Measurements from ENCODE around the gene PPA1.
"Not testable (repeated sequence)": the region's sequence is repeated elsewhere in the genome, so short reads cannot be mapped to it uniquely, and the experiment has no call there.

Gene PPA1

DNA sequence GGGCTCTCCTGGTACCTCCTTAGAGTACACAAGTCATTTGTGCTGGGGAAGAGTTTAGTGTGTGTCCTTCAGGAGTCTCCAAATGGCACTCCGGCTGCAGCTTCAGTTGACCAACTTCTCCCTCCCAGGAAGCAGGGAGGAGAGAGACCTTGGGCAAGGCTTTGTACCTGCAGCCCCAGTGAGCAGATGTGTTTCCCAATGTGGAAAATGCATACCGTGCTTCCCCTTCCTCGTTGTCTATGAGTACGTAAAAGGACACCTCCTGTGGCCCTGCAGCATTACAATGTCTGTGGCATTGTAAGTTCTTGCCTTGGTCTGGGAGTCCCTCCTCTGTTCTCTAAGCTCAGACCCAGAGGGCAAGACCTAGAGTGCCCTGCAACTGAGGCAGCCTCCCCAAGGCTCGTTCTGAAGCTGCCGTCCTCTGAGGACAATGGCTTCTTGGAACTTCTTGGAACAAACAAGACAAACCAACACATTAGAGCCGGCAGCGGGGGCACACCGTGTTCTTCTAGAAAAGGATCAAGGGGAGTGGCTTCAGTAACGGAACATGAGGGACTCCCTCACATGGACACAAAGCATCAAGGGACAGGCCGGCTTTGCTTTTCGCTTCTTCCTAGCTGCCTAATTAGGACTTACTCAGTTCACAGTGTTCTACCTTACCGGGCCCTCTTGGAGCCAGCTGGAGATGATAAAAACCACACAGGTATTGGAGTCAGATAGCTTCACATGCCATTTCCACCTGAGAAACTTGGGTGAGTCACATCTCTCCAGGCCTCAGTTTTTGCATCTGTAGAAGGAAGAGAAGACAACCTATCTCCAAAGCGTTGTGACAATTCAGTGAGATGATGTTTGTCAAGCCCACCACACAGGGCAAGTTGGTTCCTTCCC lies 20.9 kb upstream of the PPA1 start:
- TF ChIP-seq, protein P1, sequence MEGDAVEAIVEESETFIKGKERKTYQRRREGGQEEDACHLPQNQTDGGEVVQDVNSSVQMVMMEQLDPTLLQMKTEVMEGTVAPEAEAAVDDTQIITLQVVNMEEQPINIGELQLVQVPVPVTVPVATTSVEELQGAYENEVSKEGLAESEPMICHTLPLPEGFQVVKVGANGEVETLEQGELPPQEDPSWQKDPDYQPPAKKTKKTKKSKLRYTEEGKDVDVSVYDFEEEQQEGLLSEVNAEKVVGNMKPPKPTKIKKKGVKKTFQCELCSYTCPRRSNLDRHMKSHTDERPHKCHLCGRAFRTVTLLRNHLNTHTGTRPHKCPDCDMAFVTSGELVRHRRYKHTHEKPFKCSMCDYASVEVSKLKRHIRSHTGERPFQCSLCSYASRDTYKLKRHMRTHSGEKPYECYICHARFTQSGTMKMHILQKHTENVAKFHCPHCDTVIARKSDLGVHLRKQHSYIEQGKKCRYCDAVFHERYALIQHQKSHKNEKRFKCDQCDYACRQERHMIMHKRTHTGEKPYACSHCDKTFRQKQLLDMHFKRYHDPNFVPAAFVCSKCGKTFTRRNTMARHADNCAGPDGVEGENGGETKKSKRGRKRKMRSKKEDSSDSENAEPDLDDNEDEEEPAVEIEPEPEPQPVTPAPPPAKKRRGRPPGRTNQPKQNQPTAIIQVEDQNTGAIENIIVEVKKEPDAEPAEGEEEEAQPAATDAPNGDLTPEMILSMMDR (IDR thresholded peaks at IDR 0.05; ENCODE audit: unreplicated experiment in 3 of 3): no peak
- Mint-ChIP-seq H3K36me3 (ENCODE audit: low read depth) (no peaks in the 10 kb centered on the region), H3K9me3 (no peaks in the 10 kb centered on the region), H3K4me1 (no peaks in the 10 kb centered on the region), H3K27me3 (ENCODE audit: low read depth) (peaks cover 19% of the 10 kb centered on the region), H3K27ac (no peak overlapping the region), H3K4me3 (no peak overlapping the region)

DNA sequence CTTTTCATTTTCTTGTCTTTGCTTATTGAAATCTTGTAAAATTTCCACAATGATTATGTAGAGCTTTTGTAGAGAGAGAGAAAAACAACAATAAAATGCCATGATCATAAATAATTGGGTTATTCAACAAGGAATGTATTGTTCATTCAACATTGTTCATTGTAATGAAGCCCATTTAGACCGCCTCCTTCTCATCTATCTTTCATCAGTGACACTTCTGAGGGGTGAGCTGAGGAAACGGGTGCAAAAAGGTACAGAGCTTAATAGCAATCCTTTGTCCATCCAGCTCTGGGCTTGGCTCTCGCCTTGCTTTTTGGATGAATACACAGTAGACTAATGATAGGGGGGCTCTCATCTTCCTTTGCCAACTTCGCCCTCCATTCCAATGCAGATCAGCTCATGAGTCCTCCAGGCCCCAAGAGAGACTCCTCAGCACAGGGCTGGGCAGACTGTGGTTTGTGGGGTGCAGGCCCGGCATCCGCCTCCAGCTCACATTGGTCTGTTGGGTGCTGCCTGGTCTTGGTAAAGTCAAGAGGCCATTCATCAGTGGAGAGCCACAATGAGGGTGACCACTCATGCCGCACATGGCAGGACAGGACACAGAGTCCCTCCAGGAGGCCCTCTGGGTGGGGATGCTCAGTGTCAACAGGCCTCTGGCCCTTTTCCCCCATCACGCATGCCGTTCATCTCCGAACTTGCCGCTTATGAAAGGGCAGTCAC lies 17.9 kb upstream of the PPA1 start:
- Mint-ChIP-seq H3K36me3 (ENCODE audit: low read depth) (no peaks in the 10 kb centered on the region), H3K27me3 (ENCODE audit: low read depth) (peaks cover 21% of the 10 kb centered on the region), H3K4me3 (no peak overlapping the region), H3K4me1 (no peaks in the 10 kb centered on the region), H3K27ac (no peak overlapping the region), H3K9me3 (no peaks in the 10 kb centered on the region)
- TF ChIP-seq, protein P1 (IDR thresholded peaks at IDR 0.05; ENCODE audit: unreplicated experiment in 3 of 3): no peak

DNA sequence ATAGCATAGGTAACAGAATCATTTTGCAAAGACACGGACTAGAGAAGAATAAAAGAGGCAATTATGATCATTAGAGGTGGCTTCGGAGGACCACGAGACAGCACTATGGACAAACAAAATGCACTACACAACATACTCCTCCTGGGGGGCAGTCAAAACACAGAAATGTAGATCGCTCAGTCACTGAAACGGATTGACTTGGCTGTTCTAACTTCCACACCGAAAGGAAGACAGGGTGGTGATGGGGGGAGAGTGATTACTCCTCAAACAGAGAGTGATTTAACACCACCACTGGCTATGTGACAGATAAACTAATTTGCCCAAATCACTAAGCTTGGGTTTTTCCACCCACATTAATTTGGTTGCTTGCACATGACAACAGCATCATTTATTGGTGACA lies 14.1 kb upstream of the PPA1 start:
- TF ChIP-seq, protein P1 (IDR thresholded peaks at IDR 0.05; ENCODE audit: unreplicated experiment in 3 of 3): no peak
- Mint-ChIP-seq H3K36me3 (ENCODE audit: low read depth) (no peaks in the 10 kb centered on the region), H3K9me3 (no peaks in the 10 kb centered on the region), H3K4me1 (no peaks in the 10 kb centered on the region), H3K27ac (no peak overlapping the region), H3K4me3 (no peak overlapping the region), H3K27me3 (ENCODE audit: low read depth) (peaks cover 22% of the 10 kb centered on the region)

DNA sequence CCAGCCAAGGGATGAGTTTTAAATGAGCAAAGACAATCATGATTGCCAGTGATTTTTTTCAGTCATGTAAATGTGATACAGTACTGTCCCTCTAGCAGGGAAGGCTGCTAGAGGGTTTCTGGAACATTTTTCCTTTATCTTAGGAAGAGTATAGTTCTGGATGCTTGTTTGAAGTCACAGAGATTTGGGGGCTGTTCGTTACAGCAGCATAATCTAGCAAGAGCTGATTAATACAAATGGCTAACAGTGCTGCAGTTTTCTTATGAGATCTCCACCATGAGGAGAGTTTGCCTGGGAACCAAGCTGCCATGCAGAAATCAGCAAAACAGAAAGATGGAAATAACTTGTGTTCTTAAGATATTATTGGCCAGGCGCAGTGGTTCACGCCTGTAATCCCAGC lies 7.9 kb upstream of the PPA1 start:
- no peak overlapping the region for H3K27ac Mint-ChIP-seq
- TF ChIP-seq, protein P1 (IDR thresholded peaks at IDR 0.05; ENCODE audit: unreplicated experiment in 3 of 3): no peak

DNA sequence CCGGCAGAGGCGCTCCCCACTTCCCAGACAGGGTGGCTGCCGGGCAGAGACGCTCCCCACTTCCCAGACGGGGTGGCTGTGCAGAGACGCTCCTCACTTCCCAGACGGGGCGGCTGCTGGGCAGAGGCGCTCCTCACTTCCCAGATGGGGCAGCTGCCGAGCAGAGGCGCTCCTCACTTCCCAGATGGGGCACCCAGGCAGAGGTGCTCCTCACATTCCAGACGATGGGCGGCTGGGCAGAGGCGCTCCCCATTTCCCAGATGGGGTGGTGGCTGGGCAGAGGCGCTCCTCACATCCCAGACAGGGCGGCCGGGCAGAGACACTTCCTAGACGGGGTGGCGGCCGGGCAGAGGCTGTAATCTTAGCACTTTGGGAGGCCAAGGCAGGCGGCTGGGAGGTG lies 6.8 kb upstream of the PPA1 start:
- H3K9me3 Mint-ChIP-seq: peaks cover 19% of the 10 kb centered on the region
- not testable (repeated sequence) for H3K4me1 Mint-ChIP-seq; H3K4me3 Mint-ChIP-seq; H3K27ac Mint-ChIP-seq; H3K27me3 Mint-ChIP-seq (ENCODE audit: low read depth)
- H3K36me3 Mint-ChIP-seq (ENCODE audit: low read depth): peaks cover 15% of the 10 kb centered on the region

More for the DNA sequence above, 7.9 kb upstream of the PPA1 start:
- no peak overlapping the region for H3K4me3 Mint-ChIP-seq
- H3K36me3 Mint-ChIP-seq (ENCODE audit: low read depth): peaks cover 15% of the 10 kb centered on the region
- peaks cover 19% of the 10 kb centered on the region for H3K9me3 Mint-ChIP-seq
- peaks cover 4% of the 10 kb centered on the region for H3K4me1 Mint-ChIP-seq
- H3K27me3 Mint-ChIP-seq (ENCODE audit: low read depth): peaks cover 8% of the 10 kb centered on the region

DNA sequence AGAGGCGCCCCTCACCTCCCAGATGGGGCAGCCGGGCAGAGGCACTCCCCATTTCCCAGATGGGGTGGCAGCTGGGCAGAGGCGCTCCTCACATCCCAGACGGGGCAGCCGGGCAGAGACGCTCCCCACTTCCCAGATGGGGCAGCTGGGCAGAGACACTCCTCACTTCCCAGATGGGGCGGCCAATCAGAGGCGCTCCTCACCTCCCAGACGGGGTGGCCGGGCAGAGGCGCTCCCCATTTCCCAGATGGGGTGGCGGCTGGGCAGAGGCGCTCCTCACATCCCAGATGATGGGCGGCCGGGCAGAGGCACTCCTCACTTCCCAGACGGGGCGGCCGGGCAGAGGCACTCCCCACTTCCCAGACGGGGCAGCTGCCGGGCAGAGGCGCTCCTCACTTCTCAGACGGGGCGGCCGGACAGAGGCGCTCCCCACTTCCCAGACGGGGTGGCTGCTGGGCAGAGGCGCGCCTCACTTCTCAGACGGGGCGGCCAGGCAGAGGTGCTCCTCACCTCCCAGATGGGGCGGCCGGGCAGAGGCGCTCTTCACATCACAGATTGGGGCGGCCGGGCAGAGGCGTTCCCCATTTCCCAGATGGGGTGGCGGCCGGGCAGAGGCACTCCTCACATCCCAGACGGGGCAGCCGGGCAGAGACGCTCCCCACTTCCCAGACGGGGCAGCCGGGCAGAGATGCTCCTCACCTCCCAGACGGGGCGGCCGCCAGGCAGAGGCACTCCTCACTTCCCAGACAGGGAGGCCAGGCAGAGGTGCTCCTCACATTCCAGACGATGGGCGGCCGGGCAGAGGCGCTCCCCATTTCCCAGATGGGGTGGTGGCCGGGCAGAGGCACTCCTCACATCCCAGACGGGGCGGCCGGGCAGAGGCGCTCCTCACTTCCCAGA lies 6.1 kb upstream of the PPA1 start:
- H3K27me3 Mint-ChIP-seq (ENCODE audit: low read depth); H3K4me3 Mint-ChIP-seq; H3K27ac Mint-ChIP-seq; H3K4me1 Mint-ChIP-seq: not testable (repeated sequence)
- Mint-ChIP-seq H3K9me3 (peaks cover 19% of the 10 kb centered on the region), H3K36me3 (ENCODE audit: low read depth) (peaks cover 15% of the 10 kb centered on the region)

DNA sequence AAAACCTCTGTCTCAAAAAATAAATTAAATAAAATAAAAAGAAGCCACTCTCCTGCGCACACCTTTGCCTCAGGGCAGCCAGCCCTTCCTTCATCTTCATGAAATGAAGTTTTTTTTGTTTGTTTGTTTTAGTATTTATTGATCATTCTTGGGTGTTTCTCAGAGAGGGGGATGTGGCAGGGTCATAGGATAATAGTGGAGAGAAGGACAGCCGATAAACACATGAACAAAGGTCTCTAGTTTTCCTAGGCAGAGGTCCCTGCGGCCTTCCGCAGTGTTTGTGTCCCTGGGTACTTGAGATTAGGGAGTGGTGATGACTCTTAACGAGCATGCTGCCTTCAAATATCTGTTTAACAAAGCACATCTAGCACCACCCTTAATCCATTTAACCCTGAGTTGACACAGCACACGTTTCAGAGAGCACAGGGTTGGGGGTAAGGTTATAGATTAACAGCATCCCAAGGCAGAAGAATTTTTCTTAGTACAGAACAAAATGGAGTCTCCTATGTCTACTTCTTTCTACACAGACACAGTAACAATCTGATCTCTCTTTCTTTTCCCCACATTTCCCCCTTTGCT lies 4.8 kb upstream of the PPA1 start:
- not testable (repeated sequence) for H3K27ac Mint-ChIP-seq; H3K27me3 Mint-ChIP-seq (ENCODE audit: low read depth)
- H3K4me3 Mint-ChIP-seq: peak overlapping the region in 1 of 3 experiments; percentile 9
- H3K9me3 Mint-ChIP-seq: peaks cover 19% of the 10 kb centered on the region
- peaks cover 15% of the 10 kb centered on the region for H3K36me3 Mint-ChIP-seq (ENCODE audit: low read depth)
- H3K4me1 Mint-ChIP-seq: peaks cover 15% of the 10 kb centered on the region
